ENCODE data around the gene MAML3.

GRCh38 chr4:140108713-140109230 is 45.2 kb downstream of the MAML3 start:
- no peak for TF ChIP-seq CTCF (conservative IDR thresholded peaks at IDR 0.05; ENCODE audit: low read depth in 2 of 2)
- TF ChIP-seq POLR2AphosphoS5 (IDR thresholded peaks at IDR 0.05; ENCODE audit: low read depth), result no peak
- no peak for TF ChIP-seq CREB1 (CRISPR knock-in tag; IDR thresholded peaks at IDR 0.05; ENCODE audit: low read depth)
- no peak for TF ChIP-seq REST (IDR thresholded peaks at IDR 0.05; ENCODE audit: unreplicated experiment)
- TF ChIP-seq EZH2 (IDR thresholded peaks at IDR 0.05; ENCODE audit: low read depth, unreplicated experiment), result no peak
- TF ChIP-seq EZH2phosphoT487 (IDR thresholded peaks at IDR 0.05; ENCODE audit: unreplicated experiment), result no peak
